Activated T-helper 1 cell treated with anti-CD3 and anti-CD28 coated beads, Interleukin-12 subunit alpha, Interleukin-12 subunit beta, Interleukin-2, Interleukin-4 antibody, amounts not matched to agents 30 ng/mL and 10 ng/mL and 1 ng/mL, durations not matched to agents 14 hours and 24 hours and 36 hours (primary cell): ENCODE data around the gene RAB33A. TPM values are rescaled to one million over a fixed set of nuclear protein-coding genes. Genes with fewer than 3 reads are reported as not detected.

ENCODE experiments used
- DNase-seq: peaks from one replicate; pipeline ENCODE4 v3.0.0; 2021; ENCODE audit warnings: low spot score
- H3K27ac Mint-ChIP-seq: one replicate; pipeline ENCODE4 v1.8.0; 2021; ENCODE audit warnings: mild to moderate bottlenecking, mixed read lengths
- H3K27me3 Mint-ChIP-seq: one replicate; pipeline ENCODE4 v1.8.0; 2022; ENCODE audit warnings: mild to moderate bottlenecking, moderate library complexity, mixed read lengths; ENCODE audit not compliant: insufficient read depth
- H3K36me3 Mint-ChIP-seq: one replicate; pipeline ENCODE4 v1.8.0; 2021; ENCODE audit warnings: low read depth, mixed read lengths
- H3K4me1 Mint-ChIP-seq: one replicate; pipeline ENCODE4 v1.8.0; 2021; ENCODE audit warnings: low read depth, mixed read lengths
- H3K4me3 Mint-ChIP-seq: one replicate; pipeline ENCODE4 v1.8.0; 2021; ENCODE audit warnings: mild to moderate bottlenecking, moderate library complexity, mixed read lengths
- H3K9me3 Mint-ChIP-seq: one replicate; pipeline ENCODE4 v1.8.0; 2021; ENCODE audit warnings: mixed read lengths
- intact Hi-C: fragments of 100-400 bp; cut with micrococcal nuclease; formaldehyde crosslinking; loops from one replicate; pipeline ENCODE4 v1.15.1; 2024
- total RNA-seq: library from RNA; stranded (reverse); gene quantifications from 2 replicates; pipeline ENCODE4 v1.2.3, GENCODE V29; 2022

The RAB33A gene
- total RNA-seq, 1 donor from 2014 or later: 21.5 TPM

DNA sequence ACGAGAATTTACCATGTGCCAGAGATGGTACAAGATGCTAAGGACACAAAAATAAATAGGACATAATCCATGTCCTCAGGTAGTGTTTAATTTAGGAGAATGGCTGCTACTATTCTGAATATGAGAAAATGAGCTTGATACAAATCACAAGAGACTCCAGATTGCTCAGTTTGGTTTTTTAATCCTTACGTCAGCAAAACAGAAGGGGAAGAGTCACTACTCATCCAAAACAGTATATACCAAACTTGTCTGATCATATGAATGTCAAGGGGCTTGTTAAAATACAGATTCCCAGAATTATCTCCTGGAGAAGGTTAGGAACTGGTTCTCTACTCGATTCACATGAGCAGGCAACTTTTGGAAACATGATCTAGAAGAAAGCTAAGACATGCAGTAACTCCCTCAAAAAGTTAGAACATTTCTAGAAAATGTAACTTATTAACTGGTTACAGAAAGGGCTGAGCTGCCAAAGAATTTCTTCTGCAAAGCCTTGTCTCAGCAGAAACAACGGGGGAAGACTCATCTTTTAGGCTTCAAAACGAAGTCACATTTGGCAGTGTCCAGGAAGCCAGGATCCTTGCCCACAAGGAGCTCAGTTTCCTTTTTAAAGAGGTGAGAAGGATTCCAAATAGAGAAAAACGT lies 9.5 kb upstream of the RAB33A start:
- Mint-ChIP-seq H3K9me3 (no peaks in the 10 kb centered on the region), H3K27me3 (no peaks in the 10 kb centered on the region), H3K36me3 (no peaks in the 10 kb centered on the region), H3K4me1 (peaks cover 29% of the 10 kb centered on the region), H3K27ac (no peak overlapping the region), H3K4me3 (no peak overlapping the region)
- intact Hi-C loops: no loop called here
- no peak for DNase-seq

DNA sequence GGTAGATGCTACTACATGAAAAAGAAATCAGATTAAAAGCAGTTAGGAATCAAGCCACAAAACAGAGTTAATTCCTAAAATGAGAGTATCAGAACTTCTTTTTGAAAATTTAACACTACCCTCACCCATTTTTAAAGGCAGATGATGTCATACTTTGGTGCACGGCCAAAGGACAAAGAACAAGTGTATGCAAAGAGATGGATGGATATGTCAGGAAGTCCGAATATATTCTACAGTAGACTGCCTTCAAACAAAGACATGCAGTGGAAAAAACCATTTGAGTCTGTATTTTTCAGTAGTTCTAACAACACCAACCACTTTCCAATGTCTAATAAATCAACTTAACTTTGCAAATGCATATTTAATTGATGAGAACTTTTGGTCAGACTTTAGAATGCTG lies 8.4 kb upstream of the RAB33A start:
- no peaks in the 10 kb centered on the region for H3K27me3 Mint-ChIP-seq
- intact Hi-C loops: no loop called here
- peak overlapping the region; percentile 58 for H3K4me3 Mint-ChIP-seq
- H3K4me1 Mint-ChIP-seq: peaks cover 31% of the 10 kb centered on the region
- no peak for DNase-seq
- H3K36me3 Mint-ChIP-seq: no peaks in the 10 kb centered on the region
- H3K9me3 Mint-ChIP-seq: no peaks in the 10 kb centered on the region
- H3K27ac Mint-ChIP-seq: no peak overlapping the region

DNA sequence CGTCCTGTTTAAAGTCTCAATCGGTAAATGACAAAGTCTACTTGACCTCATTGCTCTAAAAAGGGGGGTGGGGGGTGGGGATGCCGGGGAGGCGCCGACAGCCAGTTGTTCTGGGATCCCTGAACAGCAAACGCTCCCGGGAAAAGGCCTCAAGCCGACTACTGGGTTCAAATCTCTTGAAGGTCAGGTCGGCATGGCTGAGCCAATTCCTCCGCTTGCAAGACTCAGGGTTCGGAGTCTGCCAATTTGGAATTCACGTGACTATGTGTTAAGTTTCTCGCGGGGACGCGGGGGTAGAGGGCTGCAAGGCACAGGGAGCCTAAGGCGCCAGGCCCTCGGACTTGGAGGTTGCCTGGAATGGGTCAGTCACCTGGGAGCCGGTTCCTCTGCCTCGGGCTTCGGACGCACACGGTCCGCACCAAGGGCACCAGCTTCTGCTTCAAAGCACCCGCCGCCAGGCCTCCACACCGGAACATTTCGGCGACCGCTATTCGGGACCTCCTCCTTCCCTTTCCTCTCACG lies 6.5 kb upstream of the RAB33A start:
- Mint-ChIP-seq H3K4me1 (peaks cover 22% of the 10 kb centered on the region), H3K4me3 (peak overlapping the region; percentile 95), H3K27me3 (no peaks in the 10 kb centered on the region), H3K9me3 (no peaks in the 10 kb centered on the region), H3K36me3 (no peaks in the 10 kb centered on the region), H3K27ac (peak overlapping the region; percentile 98)
- intact Hi-C loops: loop anchor here (1.0 to 5.0 kb wide), 6 partner anchors 8 to 737 kb away; partner anchors contain the start of genes BCORL1 and ENOX2
- DNase-seq: no peak

DNA sequence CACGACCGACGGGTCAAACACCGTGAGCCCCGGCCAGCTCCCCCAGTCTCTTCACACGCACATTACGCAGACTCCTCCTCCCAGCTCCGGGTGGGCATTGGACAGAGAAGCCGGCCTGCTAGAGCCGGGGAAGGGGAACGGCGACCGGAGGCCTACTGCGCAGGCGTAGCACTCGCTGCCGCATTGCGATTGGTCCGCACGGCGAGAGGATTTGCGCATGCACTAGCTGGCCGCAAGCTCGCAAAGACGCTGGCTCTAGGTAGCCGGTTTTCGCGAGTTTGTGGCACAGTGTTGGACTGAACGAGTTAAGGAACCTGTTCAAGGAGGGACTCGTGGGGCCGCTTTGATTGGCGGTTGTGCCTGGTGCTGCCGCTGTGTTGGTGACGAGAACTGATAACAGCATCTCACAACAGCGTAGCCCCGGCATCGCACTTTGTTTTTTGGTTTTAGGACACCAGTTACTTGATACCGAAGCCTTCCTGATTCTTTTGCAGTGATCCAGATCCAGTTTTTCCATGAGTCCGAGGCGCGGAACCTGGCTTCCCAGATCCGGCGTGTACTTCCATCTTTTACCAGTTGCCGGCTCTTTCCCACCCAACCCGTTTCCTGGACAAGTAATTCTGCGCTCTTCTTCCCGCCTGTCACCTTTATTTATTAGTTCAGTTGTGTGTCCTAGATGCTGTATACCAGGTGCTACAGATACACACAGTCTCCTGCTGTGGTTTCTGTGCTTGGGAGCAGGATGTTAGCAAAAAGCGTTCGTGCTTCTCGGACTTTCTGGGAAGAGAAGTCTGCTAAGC lies 5.9 kb upstream of the RAB33A start, which contains the start of gene AIFM1:
Gene AIFM1 (minus strand): TSS at position 139 of the 800 bp plus-strand sequence. CDS start 185 bp downstream, outside the sequence.
- Mint-ChIP-seq H3K27me3 (no peaks in the 10 kb centered on the region), H3K27ac (peak within 1 kb of the TSS; percentile 98), H3K9me3 (no peaks in the 10 kb centered on the region), H3K36me3 (no peaks in the 10 kb centered on the region), H3K4me3 (peak within 1 kb of the TSS; percentile 95), H3K4me1 (peaks cover 20% of the 10 kb centered on the region)
- peak; percentile 86 for DNase-seq
- intact Hi-C loops: loop anchor here (1.0 to 5.0 kb wide), 7 partner anchors 7 to 736 kb away; partner anchors contain the start of genes BCORL1, ENOX2 and ZNF280C

DNA sequence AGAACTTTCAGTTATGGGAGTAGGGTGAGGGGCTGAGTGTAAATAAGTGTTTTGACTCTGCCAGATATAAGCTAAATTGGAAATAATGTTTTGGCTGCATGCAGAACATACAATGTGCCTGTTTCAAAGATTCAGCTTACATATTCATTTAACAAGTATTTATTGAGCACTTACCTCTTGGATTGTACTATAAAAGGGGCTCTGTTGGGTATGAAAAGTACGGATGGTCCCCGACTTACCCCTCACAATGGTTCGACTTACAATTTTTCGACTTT lies 5.3 kb upstream of the RAB33A start:
- intact Hi-C loops: loop anchor here (2.0 to 5.0 kb wide), 2 partner anchors 102 to 736 kb away; partner anchors contain the start of genes ENOX2 and ZNF280C

DNA sequence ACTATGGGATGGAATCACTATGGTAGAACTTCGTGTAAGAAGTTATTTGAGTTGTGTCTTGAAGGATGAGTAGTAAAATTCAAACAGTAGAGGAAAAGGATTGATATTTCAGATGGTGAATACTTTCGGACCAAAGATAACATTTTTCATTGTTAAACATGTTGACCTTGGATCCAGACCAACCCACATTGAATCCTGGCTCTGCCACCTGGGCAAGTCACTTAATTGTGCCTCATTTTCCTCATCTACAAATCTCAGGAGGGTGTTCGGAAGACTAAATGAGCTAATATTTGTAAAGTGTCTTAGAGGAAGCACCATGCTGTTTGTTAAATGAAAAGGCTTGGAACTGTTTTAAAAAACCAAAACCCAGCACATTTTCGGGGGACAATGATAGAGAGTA lies 4.7 kb upstream of the RAB33A start:
- Mint-ChIP-seq H3K9me3 (no peaks in the 10 kb centered on the region), H3K4me1 (peaks cover 17% of the 10 kb centered on the region), H3K4me3 (peak overlapping the region; percentile 95), H3K27ac (peak overlapping the region; percentile 98), H3K36me3 (no peaks in the 10 kb centered on the region), H3K27me3 (no peaks in the 10 kb centered on the region)
- intact Hi-C loops: loop anchor here (2.0 to 5.0 kb wide), 2 partner anchors 102 to 735 kb away; partner anchors contain the start of genes ENOX2 and ZNF280C
- DNase-seq: no peak

More for the DNA sequence above, 5.3 kb upstream of the RAB33A start:
- peak overlapping the region; percentile 98 for H3K27ac Mint-ChIP-seq
- no peak for DNase-seq
- H3K9me3 Mint-ChIP-seq: no peaks in the 10 kb centered on the region
- no peaks in the 10 kb centered on the region for H3K27me3 Mint-ChIP-seq
- H3K4me1 Mint-ChIP-seq: peaks cover 20% of the 10 kb centered on the region
- no peaks in the 10 kb centered on the region for H3K36me3 Mint-ChIP-seq
- peak overlapping the region; percentile 95 for H3K4me3 Mint-ChIP-seq

DNA sequence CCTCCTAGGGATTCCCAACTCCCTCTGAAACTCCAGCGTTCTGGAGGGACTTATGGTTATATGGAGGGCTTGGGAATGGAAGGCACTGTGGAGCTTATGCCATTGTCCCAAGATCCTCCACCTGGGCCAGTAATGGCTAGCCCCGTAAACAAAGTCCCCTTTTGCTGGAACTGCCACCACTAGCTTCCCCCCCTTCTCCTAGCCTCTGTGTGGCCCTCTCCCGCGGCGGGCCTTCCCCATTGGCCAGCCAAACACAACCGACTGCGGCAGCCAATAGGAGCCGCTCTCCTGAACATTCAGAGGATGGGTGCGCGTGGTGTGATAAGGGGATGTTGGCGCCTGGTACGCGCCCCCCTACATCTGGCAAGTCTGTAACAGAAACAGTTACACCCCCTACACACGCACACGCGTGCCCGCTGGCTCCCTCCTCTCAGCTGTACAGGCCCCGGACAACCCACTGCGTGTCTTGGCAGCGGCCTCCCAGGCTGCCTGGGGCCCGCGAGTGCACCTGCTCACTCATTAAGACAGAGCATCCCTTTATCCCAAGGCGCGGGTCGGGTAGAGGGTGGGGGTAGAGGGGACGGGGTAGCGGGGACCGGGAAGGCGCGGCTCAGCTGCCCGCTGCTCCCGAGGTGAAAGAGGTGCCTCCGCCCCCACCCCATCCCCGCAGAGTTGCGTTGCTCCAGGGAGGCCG lies 863 bp upstream of the RAB33A start:
- H3K36me3 Mint-ChIP-seq: peaks cover 1% of the 10 kb centered on the region
- H3K27me3 Mint-ChIP-seq: no peaks in the 10 kb centered on the region
- H3K4me3 Mint-ChIP-seq: peak overlapping the region; percentile 94
- H3K9me3 Mint-ChIP-seq: no peaks in the 10 kb centered on the region
- H3K4me1 Mint-ChIP-seq: peaks cover 37% of the 10 kb centered on the region
- DNase-seq: peak; percentile 51
- intact Hi-C loops: loop anchor here (5.0 to 10.0 kb wide), 2 partner anchors 264 to 386 kb away; partner anchors contain the start of gene UTP14A
- peak overlapping the region; percentile 86 for H3K27ac Mint-ChIP-seq

DNA sequence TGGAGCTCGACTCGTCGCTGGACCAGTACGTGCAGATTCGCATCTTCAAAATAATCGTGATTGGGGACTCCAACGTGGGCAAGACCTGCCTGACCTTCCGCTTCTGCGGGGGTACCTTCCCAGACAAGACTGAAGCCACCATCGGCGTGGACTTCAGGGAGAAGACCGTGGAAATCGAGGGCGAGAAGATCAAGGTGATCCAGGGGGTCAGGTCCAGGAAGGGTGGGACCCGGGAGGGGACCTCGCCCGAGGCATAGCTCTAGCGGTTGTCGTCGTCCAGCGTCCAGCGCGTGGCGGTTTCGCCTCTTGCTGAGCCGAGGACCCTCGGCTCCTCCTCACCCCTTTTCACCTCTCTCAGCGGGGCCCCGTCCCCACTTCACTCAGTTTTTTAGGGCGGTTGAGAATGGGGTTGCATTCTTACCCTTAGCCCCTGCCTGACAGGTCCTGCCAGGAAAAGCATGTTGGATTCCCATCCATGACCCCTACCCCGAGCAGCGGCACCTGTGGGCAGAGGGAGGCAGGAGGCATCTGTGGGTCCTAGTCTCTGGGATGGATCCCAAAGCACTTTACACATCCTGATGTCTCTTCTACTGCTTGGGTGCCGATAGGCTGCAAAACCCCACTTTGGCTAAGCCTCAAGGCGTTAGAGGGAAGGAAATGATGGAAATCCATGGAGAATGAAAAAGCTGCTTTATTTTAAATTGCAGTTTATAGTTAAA lies 524 bp downstream of the RAB33A start:
- H3K9me3 Mint-ChIP-seq: no peaks in the 10 kb centered on the region
- no peak for DNase-seq

DNA sequence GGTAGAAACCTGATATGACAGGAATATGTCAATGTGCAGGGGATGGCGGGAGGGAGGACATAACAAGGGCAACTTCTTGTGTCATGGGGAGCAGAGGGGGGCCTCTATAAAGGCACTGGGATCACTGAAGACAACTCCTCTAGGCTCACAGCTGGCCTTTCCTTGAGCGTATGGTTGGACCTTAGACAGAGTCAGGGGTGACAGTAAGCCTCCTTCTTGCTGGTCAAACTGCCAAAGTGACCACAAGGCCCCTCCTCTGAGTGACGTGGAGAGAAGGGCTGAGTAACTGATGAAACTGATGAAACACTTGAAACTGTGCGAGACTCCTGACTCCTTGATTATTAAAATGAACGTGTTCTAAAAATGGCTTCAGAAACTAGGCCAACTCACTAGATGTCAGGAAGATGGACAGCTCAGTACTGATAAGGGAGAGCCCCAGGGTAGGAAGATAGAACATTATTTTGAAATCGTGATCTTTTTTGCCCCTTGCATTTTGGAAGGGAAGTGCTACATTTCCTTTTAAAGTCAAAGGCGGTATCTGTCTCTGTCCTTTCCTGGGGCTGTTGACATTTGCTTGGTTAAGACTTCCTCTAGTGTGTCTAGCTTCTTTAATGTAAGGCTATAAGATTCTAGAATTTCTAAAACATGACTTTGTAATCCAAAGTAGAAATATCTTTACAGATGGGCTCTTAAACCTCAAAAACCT lies 1.6 kb downstream of the RAB33A start:
- Mint-ChIP-seq H3K27ac (peak overlapping the region; percentile 91), H3K27me3 (no peaks in the 10 kb centered on the region), H3K36me3 (peaks cover 15% of the 10 kb centered on the region), H3K9me3 (no peaks in the 10 kb centered on the region), H3K4me1 (peaks cover 50% of the 10 kb centered on the region), H3K4me3 (peak overlapping the region; percentile 94)
- peak; percentile 17 for DNase-seq
- intact Hi-C loops: loop anchor here (1.0 to 10.0 kb wide), 4 partner anchors 8 to 389 kb away; partner anchors contain the start of genes AIFM1 and UTP14A

More for the DNA sequence above, 524 bp downstream of the RAB33A start:
- Mint-ChIP-seq H3K27me3 (no peaks in the 10 kb centered on the region), H3K4me3 (peak overlapping the region; percentile 94), H3K4me1 (peaks cover 42% of the 10 kb centered on the region), H3K36me3 (peaks cover 6% of the 10 kb centered on the region), H3K27ac (peak overlapping the region; percentile 91)
- intact Hi-C loops: loop anchor here (5.0 to 10.0 kb wide), 2 partner anchors 265 to 387 kb away; partner anchors contain the start of gene UTP14A

DNA sequence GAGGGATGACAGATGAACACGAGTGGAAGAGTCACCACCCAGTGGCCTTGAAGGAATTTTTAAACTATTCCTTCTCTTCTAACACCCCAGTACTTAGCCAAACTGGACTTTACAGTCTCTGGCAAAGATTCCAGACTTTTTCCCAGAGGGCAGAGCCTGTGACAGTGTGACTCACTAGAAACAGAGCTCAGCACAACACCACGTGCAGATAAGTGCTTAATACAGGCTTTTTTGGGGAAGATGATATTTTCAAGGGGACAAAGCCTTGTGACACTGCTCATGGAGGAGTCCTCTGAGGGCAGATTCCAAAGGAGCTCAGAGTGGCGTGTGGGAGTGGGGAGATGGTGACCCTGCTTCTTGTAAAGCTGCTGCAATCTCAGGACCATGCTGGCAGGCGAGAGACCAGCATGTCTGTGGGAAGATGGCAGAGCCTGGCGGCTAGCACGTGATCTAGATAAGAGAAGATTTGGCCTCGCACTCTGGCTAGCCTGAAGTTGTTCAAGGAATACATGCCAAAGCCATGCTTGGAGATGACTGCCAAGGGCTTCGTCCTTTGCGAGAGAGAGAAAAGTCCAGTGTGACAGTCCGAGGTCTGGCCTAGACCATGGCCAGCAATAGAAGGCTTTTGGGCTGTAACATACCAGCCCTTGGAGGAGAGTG lies 2.4 kb downstream of the RAB33A start:
- Mint-ChIP-seq H3K4me1 (peaks cover 50% of the 10 kb centered on the region), H3K27me3 (no peaks in the 10 kb centered on the region), H3K36me3 (peaks cover 15% of the 10 kb centered on the region), H3K9me3 (no peaks in the 10 kb centered on the region), H3K4me3 (peak overlapping the region; percentile 94), H3K27ac (peak overlapping the region; percentile 91)
- intact Hi-C loops: loop anchor here (5.0 to 10.0 kb wide), 2 partner anchors 267 to 389 kb away; partner anchors contain the start of gene UTP14A
- no peak for DNase-seq

DNA sequence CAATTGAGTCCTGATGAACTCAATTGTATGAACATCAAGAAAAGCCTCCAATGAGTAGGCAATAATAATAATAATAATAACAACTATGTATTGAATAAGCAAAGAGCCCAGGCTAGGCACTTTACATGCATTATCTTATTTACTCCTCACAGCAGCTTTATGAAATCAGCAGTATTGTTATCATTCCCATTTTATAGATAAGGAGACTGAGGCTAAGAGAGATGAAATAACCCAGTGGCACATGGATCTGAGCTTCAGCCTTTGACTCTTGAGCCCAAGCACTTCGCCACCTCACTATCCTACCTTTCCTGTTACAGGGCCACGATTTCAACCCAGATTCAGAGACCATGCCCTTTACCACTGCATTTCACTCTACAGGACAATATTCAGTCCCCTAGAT lies 3.2 kb downstream of the RAB33A start:
- intact Hi-C loops: loop anchor here (5.0 to 10.0 kb wide), 2 partner anchors 268 to 390 kb away; partner anchors contain the start of gene UTP14A
- Mint-ChIP-seq H3K4me1 (peaks cover 50% of the 10 kb centered on the region), H3K36me3 (peaks cover 21% of the 10 kb centered on the region), H3K27me3 (no peaks in the 10 kb centered on the region), H3K4me3 (peak overlapping the region; percentile 45), H3K9me3 (no peaks in the 10 kb centered on the region), H3K27ac (no peak overlapping the region)
- DNase-seq: no peak
